Measurements from ENCODE around the gene RTF1. TPM values are rescaled to one million over a fixed set of nuclear protein-coding genes. Genes with fewer than 3 reads are reported as not detected.
A peak's percentile ranks its signal among the peaks of the same experiment; 100 is the strongest.
"Not testable (repeated sequence)": the region's sequence is repeated elsewhere in the genome, so short reads cannot be mapped to it uniquely, and the experiment has no call there.

Gene RTF1
- total and polyA plus RNA-seq, 2 experiments from 2014 or later: 39.7 to 89.1 TPM

DNA sequence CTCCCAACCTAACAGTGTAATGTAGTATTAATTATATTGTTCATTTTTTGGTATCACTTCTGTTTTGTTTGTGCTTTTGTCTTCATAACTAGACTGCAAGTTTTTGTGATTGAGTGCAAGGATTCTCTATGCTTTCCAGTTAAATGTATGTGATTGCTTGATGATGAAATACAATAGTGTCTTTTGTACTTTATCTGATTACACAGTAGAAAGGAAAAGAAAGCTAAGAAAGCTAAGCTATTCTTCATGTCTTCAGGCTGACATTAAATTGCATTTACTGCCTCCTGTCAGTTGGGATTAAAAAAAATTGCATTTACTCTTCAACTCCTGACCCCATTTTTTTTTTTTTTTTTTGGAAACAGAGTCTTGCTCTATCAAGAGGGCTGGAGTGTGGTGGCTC, 28.5 kb downstream of the RTF1 start:
- Histone ChIP-seq H3K9me3 (ENCODE audit: low read depth) (no peaks in the 10 kb centered on the region), H3K4me3 (no peak overlapping the region), H3K36me3 (peaks cover 14% of the 10 kb centered on the region)

DNA sequence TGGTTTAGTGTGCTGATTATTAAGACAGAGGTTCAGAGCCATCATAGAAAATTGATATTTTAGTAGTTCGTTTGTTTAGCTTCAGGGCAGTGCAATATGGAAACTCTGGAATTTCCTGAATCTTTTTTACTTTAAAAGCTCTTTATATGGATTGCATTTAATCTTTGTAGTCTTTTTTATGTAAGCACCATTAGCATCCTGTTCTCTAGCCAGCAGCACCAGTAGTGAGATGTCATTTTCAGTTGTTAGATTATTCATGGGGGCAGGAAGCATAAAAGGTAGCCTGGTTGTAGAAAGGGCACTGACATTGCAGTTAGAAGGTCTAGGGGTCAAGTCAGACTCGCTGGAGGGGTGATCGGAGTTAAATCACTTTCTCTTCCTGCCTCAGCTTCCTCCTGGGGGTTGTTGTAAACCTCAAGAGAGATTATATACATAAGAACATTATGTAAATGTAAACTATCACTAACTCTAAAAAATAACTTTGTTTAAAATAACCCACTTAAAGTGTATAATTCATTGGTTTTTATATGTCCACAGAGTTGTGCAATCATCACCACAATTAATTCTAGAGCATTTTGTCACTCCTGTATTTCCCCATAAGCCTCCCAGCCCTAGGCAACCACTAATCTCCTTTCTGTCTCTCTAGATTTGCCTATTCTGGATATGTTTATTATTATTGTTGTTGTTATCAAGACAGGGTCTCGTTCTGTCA, 45.3 kb downstream of the RTF1 start:
- no peak overlapping the region for H3K27ac ChIP-seq
- no peaks in the 10 kb centered on the region for H3K9me3 ChIP-seq (ENCODE audit: low read depth)
- H3K4me1 ChIP-seq (ENCODE audit: low read depth): no peaks in the 10 kb centered on the region
- no peak overlapping the region for H3K4me3 ChIP-seq
- TF ChIP-seq, protein P1, sequence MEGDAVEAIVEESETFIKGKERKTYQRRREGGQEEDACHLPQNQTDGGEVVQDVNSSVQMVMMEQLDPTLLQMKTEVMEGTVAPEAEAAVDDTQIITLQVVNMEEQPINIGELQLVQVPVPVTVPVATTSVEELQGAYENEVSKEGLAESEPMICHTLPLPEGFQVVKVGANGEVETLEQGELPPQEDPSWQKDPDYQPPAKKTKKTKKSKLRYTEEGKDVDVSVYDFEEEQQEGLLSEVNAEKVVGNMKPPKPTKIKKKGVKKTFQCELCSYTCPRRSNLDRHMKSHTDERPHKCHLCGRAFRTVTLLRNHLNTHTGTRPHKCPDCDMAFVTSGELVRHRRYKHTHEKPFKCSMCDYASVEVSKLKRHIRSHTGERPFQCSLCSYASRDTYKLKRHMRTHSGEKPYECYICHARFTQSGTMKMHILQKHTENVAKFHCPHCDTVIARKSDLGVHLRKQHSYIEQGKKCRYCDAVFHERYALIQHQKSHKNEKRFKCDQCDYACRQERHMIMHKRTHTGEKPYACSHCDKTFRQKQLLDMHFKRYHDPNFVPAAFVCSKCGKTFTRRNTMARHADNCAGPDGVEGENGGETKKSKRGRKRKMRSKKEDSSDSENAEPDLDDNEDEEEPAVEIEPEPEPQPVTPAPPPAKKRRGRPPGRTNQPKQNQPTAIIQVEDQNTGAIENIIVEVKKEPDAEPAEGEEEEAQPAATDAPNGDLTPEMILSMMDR (IDR thresholded peaks at IDR 0.05; ENCODE audit: low read depth, low read length): no peak
- H3K36me3 ChIP-seq: peaks cover 33% of the 10 kb centered on the region
- H3K27me3 ChIP-seq: no peaks in the 10 kb centered on the region
- DNase-seq (ENCODE audit: low read depth in 1 of 2, low spot score in 1 of 2): peak in 1 of 2 donors; percentile 17

More for the DNA sequence above, 28.5 kb downstream of the RTF1 start:
- H3K27ac ChIP-seq: no peak overlapping the region
- DNase-seq (ENCODE audit: low read depth in 1 of 2, low spot score in 1 of 2): peak in 1 of 2 donors; percentile 4
- TF ChIP-seq, protein P1 (IDR thresholded peaks at IDR 0.05; ENCODE audit: low read depth, low read length): no peak
- no peaks in the 10 kb centered on the region for H3K27me3 ChIP-seq
- no peaks in the 10 kb centered on the region for H3K4me1 ChIP-seq (ENCODE audit: low read depth)

DNA sequence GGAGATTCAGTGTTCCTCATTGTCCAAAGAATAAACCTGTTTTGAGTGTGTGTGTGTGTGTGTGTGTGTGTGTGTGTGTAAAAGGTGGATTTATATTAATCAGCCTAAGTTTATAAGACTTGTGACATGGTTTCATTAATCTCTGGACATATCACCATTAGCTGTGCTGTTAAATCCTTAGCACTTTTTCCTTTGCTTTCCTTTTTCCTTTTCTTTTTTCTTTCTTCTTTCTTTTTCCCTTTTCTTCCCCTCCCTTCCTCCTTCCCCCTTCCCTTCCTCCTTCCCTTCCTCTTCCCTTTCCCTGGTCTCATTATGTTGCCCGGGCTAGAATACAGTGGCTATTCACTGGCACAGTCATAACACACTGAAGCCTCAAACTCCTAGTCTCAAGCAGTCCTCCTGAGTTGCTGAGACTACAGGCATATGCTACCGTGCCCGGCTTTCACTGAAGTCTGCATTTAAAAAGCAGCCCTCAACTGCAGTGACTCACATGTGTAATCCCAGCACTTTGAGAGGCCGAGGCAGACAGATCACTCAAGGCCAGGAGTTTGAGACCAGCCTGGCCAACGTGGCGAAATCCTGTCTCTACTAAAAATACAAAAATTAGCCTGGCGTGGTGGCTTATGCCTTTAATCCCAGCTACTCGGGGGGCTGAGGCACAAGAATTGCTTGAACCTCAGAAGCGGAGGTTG, 48.1 kb downstream of the RTF1 start:
- H3K27ac ChIP-seq: no peak overlapping the region
- TF ChIP-seq, protein P1 (IDR thresholded peaks at IDR 0.05; ENCODE audit: low read depth, low read length): no peak
- no peak overlapping the region for H3K4me3 ChIP-seq
- DNase-seq (ENCODE audit: low read depth in 1 of 2, low spot score in 1 of 2): no peak
- H3K36me3 ChIP-seq: peaks cover 29% of the 10 kb centered on the region
- no peaks in the 10 kb centered on the region for H3K9me3 ChIP-seq (ENCODE audit: low read depth)
- no peaks in the 10 kb centered on the region for H3K27me3 ChIP-seq
- no peaks in the 10 kb centered on the region for H3K4me1 ChIP-seq (ENCODE audit: low read depth)

DNA sequence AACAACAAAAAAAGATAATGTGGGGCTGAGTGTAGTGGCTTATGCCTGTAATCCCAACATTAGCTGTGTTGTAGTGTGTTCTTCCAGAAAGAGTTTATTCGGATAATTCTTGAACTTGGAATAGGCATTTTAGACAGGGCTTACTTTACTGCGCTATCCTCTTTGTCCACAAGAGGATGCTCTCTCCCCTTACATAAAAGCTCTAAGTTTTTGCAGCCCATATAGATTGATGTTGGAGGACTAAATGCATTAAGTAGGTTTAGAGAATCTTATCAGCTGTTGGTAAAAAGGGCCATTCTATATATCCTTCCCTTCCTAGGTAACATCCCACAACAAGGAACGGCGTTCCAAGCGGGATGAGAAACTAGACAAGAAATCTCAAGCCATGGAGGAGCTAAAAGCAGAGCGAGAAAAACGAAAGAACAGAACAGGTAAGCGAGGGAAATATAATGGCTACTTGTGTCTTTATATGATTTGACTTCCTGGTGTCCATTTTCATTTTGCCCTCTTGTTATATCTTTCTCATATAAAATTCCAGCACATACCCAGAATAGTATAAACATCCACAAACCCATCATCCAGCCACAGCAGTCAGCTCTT, 49.0 kb downstream of the RTF1 start:
- Histone ChIP-seq H3K9me3 (ENCODE audit: low read depth) (no peaks in the 10 kb centered on the region), H3K4me1 (ENCODE audit: low read depth) (no peaks in the 10 kb centered on the region), H3K36me3 (peaks cover 35% of the 10 kb centered on the region), H3K4me3 (no peak overlapping the region), H3K27ac (no peak overlapping the region), H3K27me3 (no peaks in the 10 kb centered on the region)
- TF ChIP-seq, protein P1 (IDR thresholded peaks at IDR 0.05; ENCODE audit: low read depth, low read length): peak; percentile 99
- DNase-seq (ENCODE audit: low read depth in 1 of 2, low spot score in 1 of 2): peak; percentile 49 to 76

DNA sequence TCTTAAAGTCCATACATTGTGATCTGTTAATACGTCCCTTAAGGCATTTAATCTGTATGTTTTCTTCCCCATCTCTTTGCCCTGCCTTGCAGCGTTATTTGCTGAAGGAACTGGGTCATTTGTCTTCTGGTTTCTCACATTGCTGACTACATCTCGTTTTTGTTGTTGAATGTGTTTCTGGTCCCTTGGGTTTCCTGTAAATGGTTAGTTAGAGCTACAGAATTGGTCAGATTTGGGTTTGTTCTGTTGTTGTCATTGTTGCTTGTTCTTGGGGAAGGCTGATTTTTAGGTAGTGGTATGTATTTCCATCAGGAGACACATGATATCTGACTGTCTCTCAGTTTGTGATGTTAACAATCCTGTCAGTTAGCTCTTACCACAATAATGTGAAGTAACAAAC, 49.8 kb downstream of the RTF1 start:
- no peaks in the 10 kb centered on the region for H3K4me1 ChIP-seq (ENCODE audit: low read depth)
- no peak overlapping the region for H3K27ac ChIP-seq
- TF ChIP-seq, protein P1 (IDR thresholded peaks at IDR 0.05; ENCODE audit: low read depth, low read length): no peak
- H3K4me3 ChIP-seq: no peak overlapping the region
- DNase-seq (ENCODE audit: low read depth in 1 of 2, low spot score in 1 of 2): no peak
- H3K9me3 ChIP-seq (ENCODE audit: low read depth): no peaks in the 10 kb centered on the region
- H3K36me3 ChIP-seq: peaks cover 41% of the 10 kb centered on the region
- no peaks in the 10 kb centered on the region for H3K27me3 ChIP-seq

DNA sequence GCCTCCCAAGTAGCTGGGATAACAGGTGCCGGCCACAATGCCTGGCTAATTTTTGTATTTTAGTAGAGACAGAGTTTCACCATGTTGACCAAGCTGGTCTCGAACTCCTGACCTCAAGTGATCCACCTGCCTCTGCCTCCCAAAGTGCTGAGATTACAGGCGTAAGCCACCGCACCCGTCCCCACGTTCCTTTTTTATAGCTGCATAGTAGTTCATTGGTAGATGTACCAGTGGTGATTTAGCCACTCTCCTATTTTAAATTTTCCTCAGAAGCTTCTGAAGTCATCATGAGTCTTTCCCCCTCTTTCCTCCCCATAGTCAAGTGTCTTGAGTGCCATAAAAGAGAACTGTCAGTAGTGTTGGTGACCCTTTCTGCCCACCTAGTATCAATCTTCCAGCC, 52.7 kb downstream of the RTF1 start:
- H3K4me3 ChIP-seq: not testable (repeated sequence)
- H3K36me3 ChIP-seq: peaks cover 52% of the 10 kb centered on the region

More for the DNA sequence above, 52.7 kb downstream of the RTF1 start:
- not testable (repeated sequence) for H3K9me3 ChIP-seq (ENCODE audit: low read depth); DNase-seq (ENCODE audit: low read depth in 1 of 2, low spot score in 1 of 2); H3K27me3 ChIP-seq; H3K4me1 ChIP-seq (ENCODE audit: low read depth); H3K27ac ChIP-seq
